NCI-H446 treated with DMSO at 0.1 percent for 48 hours (cell line): ENCODE measurements around the gene FBXW10.
"Not testable (repeated sequence)": the region's sequence is repeated elsewhere in the genome, so short reads cannot be mapped to it uniquely, and the experiment has no call there.

Source experiments
- DNase-seq: peaks from one replicate; lab custom pipeline; 2025; lab: John Stamatoyannopoulos, UW

Gene FBXW10

DNA sequence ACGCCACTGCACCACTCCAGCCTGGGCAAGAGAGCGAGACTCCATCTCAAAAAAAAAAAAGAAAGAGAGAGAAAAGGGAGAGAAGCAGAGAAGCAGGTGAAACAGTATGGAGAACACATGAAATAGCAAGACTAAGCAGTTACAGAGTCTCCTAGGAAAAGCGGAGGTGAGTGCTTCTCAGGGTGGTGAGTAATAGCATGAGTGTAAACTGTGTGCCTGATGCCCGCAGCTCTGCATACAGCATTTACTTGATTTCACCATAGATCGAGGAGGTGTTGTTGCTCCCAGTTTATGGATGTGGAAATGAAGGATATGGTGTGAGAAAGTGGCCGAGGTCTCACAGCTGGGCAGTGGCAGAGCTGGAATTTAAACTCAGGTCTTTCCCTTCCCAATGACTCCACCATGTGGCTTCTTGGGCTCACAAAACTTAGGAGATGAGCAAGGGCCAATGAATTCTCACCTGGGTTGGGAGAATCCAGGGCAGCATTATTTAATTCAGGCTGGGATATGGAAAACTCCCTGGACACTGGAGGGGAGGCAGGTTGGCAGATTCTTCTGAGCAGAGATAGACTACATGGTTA is 10.1 kb downstream of the FBXW10 start:
- DNase-seq: not testable (repeated sequence)

DNA sequence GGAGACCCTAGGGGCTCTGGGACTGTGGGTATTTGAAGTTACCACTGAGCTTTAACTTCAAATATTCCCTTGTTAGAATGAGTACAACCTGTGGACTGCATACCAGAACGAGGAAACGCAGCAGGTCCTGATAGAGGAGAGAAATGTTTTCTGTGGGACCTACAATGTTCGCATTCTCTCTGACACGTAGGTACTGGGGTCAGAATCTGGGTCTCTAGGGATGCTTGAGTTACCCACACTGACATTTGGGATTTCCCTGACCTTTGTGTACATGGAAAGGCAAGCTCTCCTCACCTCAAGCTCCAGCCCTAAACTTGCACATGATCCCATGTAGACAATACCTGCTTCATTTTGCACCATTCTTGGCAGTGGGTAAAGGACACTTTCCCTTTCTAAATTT is 12.1 kb downstream of the FBXW10 start:
- not testable (repeated sequence) for DNase-seq

DNA sequence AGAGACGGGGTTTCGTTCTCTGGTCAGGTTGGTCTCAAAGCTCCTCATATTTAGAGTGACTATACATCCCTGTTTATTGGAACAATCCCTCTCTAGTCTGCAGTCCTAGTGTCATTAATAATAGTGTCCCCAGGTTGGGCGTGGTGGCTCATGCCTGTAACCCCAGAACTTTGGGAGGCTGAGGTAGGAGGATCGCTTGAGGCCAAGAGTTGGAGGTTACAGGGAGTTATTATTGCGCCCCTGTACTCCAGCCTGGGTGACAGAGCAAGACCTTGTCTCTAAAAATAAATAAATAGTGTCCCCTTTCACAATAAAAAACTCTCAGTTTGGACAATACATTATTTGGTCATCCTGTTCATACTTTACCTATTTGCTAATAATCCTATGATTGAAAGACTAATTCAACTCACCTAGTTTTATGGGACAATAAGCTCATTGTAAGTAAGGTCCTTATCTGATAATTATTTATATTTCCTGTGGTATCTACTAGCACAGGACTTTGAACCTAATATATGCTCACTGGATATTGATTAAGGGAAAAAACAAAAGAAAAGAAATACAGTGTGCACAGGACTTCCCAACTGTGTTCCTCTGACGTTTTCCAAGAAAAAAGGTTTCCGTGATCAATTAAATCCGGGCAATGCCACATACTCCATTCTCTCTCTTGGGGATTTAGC is 13.7 kb downstream of the FBXW10 start:
- not testable (repeated sequence) for DNase-seq

DNA sequence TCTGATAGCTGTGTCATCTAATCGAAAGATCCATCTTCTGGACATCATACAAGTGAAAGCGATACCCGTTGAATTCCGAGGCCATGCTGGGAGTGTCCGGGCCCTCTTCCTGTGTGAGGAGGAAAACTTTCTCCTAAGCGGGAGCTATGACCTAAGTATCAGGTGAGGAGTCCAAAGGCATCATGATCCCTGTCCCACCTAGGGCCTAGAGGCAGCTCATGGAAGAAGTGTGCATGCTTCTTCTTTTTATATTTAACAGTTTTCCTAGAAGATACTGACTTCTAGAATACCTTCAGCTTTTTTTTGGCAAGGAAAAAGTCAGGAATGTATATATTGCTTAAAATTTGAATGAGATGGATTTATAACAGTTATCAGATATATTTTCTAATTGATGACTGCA is 14.5 kb downstream of the FBXW10 start:
- not testable (repeated sequence) for DNase-seq

DNA sequence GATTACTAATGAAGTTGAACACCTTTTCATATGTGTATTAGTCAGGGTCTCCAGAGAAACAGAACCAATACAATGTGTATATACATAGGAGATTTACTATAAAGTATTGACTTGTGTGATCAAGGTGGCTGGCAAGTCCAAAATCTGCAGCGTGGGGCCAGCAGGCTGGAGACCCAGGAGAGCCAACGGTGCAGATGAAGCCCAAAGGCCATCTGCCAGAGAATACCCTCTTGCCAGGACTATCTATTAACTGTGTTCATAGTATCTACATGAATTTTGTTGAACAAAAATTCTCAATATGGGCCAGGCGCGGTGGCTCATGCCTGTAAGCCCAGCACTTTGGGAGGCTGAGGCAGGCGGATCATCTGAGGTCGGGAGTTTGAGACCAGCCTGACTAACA is 16.4 kb downstream of the FBXW10 start:
- not testable (repeated sequence) for DNase-seq

DNA sequence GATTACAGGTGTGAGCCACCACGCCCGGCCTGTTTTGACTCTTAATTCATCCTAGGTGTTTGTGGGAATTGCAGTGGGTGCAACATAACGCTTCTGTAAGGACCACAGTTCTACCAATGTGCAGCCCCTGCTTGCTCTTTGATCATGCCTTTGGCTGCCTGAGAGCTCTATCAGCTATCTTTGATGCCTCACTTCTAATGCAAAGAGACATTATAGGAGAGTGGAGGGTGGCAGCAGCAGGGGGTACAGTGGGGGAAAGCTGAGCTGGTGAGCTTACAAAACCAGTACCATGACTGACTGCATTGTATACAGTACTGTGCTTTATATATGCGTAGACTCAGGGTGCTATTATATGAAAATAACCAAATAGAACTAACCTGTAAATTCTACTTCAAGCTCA is 26.7 kb downstream of the FBXW10 start:
- DNase-seq: not testable (repeated sequence)

DNA sequence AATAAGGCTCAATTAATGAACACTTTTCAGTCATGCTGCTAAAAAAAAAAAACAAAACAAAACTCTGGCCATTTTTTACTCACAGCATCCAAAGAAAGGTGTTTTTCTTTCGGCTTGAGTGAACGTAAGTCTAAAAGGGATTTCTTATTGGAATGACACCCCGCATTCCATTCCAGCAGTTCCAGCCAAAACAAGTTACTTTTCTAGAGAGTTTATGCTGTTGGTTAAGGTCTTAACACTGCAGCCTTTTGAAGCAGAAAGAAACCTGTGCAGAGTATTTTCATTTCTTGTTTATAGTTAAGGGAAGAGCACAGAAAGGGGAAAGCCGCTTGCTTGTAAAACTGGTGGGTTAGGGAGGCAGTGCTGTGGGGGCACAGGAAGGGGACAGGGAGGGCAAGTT is 27.2 kb downstream of the FBXW10 start:
- not testable (repeated sequence) for DNase-seq

DNA sequence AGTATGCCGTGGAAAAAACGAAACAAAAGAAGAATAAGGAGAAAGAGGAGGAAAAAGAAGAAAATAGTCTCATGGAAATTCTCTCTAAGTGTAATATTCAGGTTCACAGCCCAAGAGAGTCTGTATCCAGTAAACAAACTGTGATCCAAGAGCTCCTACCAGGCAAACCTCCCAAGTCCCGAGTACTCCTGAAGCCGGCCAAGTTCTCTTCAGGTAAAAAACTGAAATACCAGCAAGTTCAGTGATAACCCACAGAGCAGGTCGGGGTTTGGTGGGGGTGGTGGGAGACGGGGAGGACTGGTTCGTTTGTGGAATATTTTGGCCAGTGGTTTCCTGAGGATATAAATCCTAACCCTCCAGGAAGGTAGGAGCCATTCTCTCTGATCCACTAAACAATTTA is 28.6 kb downstream of the FBXW10 start:
- DNase-seq: no peak

DNA sequence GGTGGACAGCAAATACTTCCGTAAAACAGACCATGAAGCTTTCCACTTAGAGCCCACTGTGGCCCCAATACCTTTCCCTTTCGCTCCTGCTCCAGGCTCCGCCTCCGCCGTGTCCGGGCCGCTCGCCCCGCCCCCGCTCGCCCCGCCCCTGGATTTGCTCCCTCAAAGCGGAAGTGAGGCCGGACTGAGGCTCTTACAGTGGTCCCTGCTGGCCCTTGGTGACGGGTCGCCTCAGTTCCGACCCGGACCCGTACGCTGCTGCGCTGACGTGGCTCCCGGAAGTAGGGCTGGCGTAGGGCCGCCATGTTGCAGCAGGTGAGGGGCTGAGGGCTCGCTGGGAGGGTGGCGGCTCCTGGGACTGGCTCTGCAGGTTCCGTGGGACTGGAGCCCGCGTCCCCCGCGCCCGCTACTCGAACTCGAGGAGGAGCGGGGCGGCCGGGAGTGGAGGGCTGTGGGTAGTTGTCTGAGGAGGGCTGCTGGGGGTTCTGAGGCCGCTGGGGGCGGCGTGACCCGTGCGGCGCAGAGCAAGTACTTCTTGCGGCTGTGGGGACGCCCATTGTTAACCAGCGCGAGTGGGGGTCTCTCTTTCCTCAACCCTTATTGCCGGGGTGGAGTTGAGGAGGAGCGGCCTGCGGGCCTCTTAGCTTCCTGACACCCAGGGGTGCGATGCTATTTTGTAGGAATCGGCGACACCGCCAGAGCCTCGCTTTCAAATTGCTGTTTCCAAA is 37.3 kb downstream of the FBXW10 start, which contains the start of gene TVP23B:
TSS of gene TVP23B (plus strand) at position 193 of the 728 bp plus-strand sequence. CDS start at position 304, 111 bp downstream.
- peak; percentile 87 for DNase-seq

DNA sequence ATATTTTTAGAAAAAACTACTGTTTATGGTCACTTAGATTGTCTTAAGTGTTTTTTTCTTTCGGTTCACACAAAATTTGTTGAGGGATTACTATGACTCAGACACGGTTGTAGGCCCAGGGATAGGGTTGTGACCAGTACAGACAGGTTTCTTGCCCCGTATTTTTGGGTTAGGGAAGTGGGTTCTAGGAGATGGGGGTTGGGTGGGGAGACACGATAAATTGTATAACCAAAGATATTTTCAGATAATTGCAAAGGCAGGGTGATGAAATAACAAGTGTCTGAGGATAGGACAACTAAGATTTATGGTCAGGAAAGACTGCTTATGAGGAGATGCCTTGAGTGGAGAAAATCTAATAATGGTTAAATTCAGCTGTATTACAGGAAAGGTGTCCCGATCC is 38.0 kb downstream of the FBXW10 start:
- not testable (repeated sequence) for DNase-seq

DNA sequence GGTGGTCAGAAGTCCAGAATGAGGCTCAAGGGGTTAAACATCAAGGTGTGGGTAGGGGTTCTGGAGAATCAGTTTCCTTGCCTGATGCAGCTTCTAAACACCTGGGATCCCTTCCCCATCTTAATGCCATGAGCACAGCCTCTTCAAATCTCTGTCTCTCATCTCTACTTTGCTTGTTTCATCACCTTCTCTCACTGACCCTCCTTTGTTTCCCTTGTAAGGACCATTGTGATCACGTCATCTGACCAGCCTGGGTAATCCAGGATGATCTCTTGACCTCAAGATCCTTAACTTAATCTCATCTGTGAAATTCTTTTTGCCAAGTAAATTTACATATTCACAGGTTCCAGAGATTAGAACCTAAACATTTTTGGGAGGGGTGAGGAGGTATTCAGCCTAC is 42.1 kb downstream of the FBXW10 start:
- DNase-seq: not testable (repeated sequence)

DNA sequence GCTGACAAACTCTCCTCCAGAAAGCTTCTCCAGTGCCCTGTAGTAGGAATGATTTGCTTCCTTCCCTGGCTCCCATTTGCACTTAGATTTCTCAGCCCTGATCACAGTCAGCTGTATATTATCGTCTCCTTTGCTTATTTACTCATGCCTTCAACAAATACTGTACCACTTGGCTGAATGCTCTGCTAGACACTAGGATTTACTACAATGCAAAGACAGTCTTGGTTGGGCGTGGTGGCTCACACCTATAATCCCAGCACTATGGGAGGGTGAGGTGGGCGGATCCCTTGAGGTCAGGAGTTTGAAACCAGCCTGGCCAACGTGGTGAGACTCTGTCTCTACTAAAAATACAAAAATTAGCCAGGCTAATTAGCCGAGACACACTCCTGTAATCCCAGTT is 43.0 kb downstream of the FBXW10 start:
- not testable (repeated sequence) for DNase-seq

DNA sequence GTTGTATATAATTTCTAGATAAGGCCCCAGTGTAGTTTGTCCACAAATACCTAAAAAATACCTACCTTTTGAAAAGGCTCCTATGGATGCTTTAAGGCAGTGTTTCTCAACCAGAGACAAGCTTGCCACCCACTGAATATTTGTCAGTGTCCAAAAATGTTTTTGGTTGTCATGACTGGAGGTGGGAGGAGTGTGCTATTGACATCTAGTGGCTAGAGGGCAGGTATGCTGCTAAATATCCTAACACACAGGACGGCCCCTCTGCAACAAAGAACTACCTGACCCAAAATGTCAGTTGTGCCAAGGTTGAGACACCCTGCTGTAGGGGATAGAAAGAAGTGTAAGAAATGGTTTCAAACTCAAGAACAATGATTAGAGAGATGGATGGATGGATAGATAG is 47.5 kb downstream of the FBXW10 start:
- DNase-seq: not testable (repeated sequence)

DNA sequence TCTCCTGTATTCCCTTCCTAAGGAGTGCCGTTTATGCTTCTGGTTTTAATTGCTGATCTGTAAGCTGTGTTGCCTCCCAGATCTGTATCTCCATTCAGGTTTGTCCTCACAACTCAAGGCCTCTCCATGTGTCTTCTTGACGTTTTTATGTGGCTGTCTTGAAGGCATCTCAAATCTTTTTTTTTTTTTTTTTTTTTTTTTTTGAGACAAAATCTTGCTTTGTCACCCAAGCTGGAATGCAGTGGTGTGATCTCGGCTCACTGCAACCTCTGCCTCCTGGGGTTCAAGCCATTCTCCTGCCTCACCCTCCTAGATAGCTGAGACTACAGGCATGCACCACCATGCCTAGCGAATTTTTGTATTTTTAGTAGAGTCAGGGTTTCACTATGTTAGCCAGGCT is 51.0 kb downstream of the FBXW10 start:
- not testable (repeated sequence) for DNase-seq

DNA sequence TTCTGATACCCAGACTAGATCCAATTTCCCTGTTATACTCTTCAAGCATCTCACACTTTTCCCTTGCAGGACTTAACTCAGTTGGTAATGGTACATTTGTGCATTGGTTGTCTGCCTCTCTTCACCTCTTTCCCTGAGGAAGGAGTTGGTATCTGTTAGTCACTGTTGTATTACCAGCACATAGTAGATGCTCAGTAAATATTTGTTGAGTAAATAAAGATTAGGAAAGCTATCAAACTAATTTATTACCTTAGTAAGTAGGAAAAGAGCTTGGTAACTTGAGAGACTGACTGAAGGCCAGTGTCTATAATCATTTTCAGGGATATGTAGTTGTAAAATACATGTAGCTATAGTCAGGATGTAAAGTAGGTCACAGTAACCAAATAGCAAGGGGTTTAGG is 53.0 kb downstream of the FBXW10 start:
- not testable (repeated sequence) for DNase-seq

DNA sequence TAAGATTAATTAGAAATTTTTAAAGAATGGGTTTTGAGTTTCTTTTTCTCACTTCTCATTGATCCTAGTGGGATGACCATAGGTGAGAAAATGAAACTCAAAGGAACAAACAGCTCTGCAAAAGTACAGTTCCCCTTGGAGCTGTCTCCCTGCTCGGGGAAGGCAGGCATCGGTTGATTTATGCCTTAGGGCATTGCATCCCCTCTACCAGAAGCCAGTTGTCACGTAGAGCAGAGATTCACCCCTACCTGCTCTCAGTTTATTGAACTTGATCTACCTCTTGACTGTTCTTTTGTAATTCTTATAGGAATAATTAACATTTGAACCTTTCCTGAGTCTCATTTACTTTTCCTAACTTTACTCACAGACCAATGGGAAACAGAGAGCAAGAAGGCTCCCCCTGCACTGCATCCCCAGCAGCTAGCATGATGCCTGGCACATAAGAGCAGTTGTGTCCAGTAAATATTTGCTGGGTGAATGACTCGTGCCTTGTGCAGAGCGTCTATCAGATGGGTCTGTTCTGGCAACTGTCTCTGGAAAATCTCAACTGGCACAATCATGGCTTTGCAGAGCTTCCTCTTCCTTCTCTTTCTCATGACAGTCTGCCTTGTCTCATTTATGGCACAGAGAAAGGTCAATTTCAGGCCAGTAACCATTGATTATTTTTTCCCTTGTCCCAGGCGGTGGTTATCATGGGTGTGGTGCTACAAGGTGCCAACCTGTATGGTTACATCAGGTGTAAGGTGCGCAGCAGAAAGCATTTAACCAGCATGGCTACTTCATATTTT is 59.8 kb downstream of the FBXW10 start:
- DNase-seq: not testable (repeated sequence)

DNA sequence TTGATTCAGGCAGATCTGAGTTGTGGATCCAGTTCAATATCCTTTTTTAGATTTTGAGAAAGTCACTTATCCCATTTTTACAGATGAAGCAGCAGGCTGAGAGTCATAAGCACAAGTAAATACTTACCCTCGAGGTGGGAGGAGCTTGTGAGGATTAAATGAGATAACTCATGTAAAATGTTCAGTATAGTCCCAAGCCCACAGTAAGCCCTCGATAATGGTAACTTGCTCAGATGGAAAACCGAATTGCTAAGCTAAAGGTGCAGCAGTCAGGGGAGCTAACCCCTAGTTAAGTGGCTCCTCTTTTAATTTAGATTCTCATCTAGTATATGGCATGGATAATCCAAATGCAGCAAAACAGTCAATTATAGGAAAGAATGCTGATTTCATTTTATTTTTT is 72.1 kb downstream of the FBXW10 start:
- not testable (repeated sequence) for DNase-seq

DNA sequence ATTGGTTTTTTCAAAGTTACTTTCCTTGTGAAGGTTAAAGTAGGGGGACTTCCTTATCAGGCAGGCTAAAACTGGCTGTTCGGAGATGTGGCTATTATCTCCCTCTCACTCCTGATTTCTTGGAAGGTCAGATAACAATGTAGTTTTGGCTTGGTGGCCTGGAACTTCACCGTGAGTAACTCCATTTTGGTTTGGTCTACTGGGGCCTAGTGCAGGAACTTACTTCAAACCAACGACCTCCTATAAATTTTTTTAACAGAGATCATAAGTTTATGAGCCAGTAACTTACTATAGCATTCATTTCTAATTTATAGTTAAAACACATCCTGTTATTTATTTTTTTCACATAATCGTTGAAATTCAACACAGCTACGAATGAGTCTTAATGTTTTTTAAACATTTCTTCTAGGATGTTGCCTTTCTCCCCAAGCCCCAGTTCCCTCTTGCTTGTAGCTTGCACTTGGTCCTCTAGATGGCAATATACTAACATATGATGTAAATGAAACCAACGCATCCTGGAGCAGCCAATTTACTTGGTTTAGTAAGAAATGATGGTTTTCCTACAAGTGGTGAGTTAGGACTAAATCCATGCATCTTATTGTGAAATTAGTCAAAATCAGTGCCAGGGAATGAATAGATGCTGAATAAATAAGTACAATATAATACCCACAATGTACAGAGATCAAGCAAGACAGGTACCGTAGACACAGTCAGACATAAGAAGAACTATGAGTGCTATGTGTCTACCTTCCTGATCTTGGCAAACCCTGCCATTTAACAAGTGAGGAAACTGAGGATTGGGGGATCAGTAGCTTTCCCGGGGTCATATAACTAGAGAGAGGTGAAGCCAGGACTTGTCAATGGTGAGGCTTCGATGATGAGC is 72.9 kb downstream of the FBXW10 start:
- peak; percentile 46 for DNase-seq

DNA sequence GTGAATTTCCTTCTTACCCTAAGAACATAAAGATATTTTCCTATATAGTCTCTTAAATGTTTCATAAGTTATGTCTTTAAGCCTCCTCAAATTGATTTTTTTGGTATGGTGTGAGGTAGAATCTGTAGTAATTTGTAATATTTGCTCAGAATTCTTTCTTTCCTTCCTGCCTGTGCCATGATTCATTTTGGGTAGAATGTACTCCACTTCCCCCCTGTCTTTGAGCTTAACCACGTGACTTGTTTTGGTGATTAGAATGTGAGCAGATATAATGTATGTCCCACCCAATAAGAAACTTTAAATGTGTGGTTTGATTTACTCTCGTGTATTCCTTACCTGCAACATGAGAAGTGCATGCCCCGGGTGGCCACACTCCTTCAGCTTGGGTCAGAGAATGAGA is 77.6 kb downstream of the FBXW10 start:
- DNase-seq: not testable (repeated sequence)

DNA sequence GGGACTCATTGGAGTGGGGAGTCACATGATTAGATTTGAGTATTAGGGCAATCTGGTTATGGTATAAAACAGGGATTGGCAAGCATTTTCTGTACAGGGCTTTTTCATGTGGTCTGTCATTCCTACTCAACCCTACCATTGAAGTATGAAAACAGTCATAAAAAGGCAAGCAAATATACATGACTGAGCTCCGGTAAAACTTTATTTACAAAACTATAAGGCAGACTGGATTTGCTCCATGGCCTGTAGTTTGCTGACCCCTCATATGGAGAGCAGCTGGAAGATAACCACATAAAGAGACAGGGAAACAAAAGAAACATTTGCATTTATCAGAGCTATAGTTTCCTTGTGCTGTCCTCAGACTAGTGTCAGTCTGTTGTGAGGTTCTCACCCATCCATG is 83.8 kb downstream of the FBXW10 start:
- not testable (repeated sequence) for DNase-seq
